NCI-H1105 (cell line): Measurements from ENCODE around the gene GREM2.

ENCODE experiments used
- DNase-seq: peaks from one replicate; lab custom pipeline; 2025; lab: John Stamatoyannopoulos, UW

The GREM2 gene

GRCh38 chr1:240610636-240611035 lies 1.3 kb downstream of the GREM2 start:
- DNase-seq: no peak

GRCh38 chr1:240609527-240610060 lies 2.4 kb downstream of the GREM2 start:
- no peak for DNase-seq

GRCh38 chr1:240608707-240609106 lies 3.2 kb downstream of the GREM2 start:
- DNase-seq: no peak

- no peak for DNase-seq
Measured at GRCh38 chr1:240607006-240607405, 4.9 kb downstream of the GREM2 start.

GRCh38 chr1:240602189-240602588 lies 9.8 kb downstream of the GREM2 start:
- no peak for DNase-seq

- DNase-seq: no peak
Measured at GRCh38 chr1:240599830-240600229, 12.1 kb downstream of the GREM2 start.

GRCh38 chr1:240599299-240599698 lies 12.7 kb downstream of the GREM2 start:
- DNase-seq: no peak

GRCh38 chr1:240598216-240599001 lies 13.5 kb downstream of the GREM2 start:
- DNase-seq: no peak

GRCh38 chr1:240597153-240597745 lies 14.7 kb downstream of the GREM2 start:
- no peak for DNase-seq

- DNase-seq: no peak
Measured at GRCh38 chr1:240595476-240595875, 16.5 kb downstream of the GREM2 start.

- DNase-seq: no peak
Measured at GRCh38 chr1:240591564-240591963, 20.4 kb downstream of the GREM2 start.

- DNase-seq: no peak
Measured at GRCh38 chr1:240591078-240591477, 20.9 kb downstream of the GREM2 start.

- no peak for DNase-seq
Measured at GRCh38 chr1:240589585-240590110, 22.3 kb downstream of the GREM2 start.

GRCh38 chr1:240586006-240586405 lies 25.9 kb downstream of the GREM2 start:
- no peak for DNase-seq

- no peak for DNase-seq
Measured at GRCh38 chr1:240582953-240583352, 29.0 kb downstream of the GREM2 start.

GRCh38 chr1:240579511-240579910 lies 32.4 kb downstream of the GREM2 start:
- DNase-seq: no peak

- no peak for DNase-seq
Measured at GRCh38 chr1:240577095-240577494, 34.9 kb downstream of the GREM2 start.

GRCh38 chr1:240575981-240576662 lies 35.8 kb downstream of the GREM2 start:
- no peak for DNase-seq

GRCh38 chr1:240572328-240572727 lies 39.6 kb downstream of the GREM2 start:
- no peak for DNase-seq

- DNase-seq: no peak
Measured at GRCh38 chr1:240571782-240572181, 40.2 kb downstream of the GREM2 start.

GRCh38 chr1:240567066-240567465 lies 44.9 kb downstream of the GREM2 start:
- DNase-seq: no peak

- no peak for DNase-seq
Measured at GRCh38 chr1:240562779-240563178, 49.2 kb downstream of the GREM2 start.
